Left lung (tissue), 10 donors: ENCODE data around the gene FBXL20. TPM values are rescaled to one million over a fixed set of nuclear protein-coding genes. Genes with fewer than 3 reads are reported as not detected.

Experiments used
- ATAC-seq: fragments of 200-7000 bp; cut with Tn5 transposase; one replicate; pipeline ENCODE4 v1.9.1; 2020; ENCODE audit warnings: moderate library complexity
- DNase-seq, 4 donors: peaks; one replicate each; pipeline ENCODE4 v3.0.0-alpha.2; 2013 to 2020
- H3K27ac ChIP-seq, 2 donors: fragments of 200-600 bp; sonication (generic) in 1 of 2; one replicate each; pipeline versions ENCODE4 v1.5.0 to v1.8.0; 2020 to 2021
- H3K27me3 ChIP-seq, 2 donors: fragments of 200-600 bp; sonication (generic) in 1 of 2; one replicate each; pipeline versions ENCODE4 v1.5.0 to v1.8.0; 2020 to 2021
- H3K36me3 ChIP-seq, 2 donors: fragments of 200-600 bp; sonication (generic) in 1 of 2; one replicate each; pipeline versions ENCODE4 v1.5.0 to v1.8.0; 2020 to 2021
- H3K4me1 ChIP-seq, 2 donors: fragments of 200-600 bp; one replicate each; pipeline ENCODE4 v1.8.0; 2021
- H3K4me3 ChIP-seq, 2 donors: fragments of 200-600 bp; sonication (generic) in 1 of 2; one replicate each; pipeline versions ENCODE4 v1.5.0 to v1.8.0; 2020 to 2021; ENCODE audit warnings: mild to moderate bottlenecking in 1 of 2
- H3K9me3 ChIP-seq, 2 donors: fragments of 200-600 bp; sonication (generic) in 1 of 2; one replicate each; pipeline versions ENCODE4 v1.5.0 to v1.8.0; 2020 to 2021
- intact Hi-C, 2 donors: fragments of 100-400 bp; cut with DNase I; formaldehyde crosslinking; loops; one replicate each; pipeline versions ENCODE4 v1.11.2 to v1.14.2; 2022
- polyA plus RNA-seq, 6 donors: library from polyadenylated mRNA; unstranded; fragments of 120-200 nt; gene quantifications; one replicate each; pipeline ENCODE4 v1.2.1, GENCODE V29; 2013; ENCODE audit not compliant: insufficient read length in 6 of 6
- total RNA-seq, 2 donors: library from RNA; stranded (reverse); fragmentation: NEBNext Ultra II Directional; extraction: Animal tissue kit (Norgen Biotek cat#: 25700); gene quantifications; one replicate each; pipeline ENCODE4 v1.2.1, GENCODE V29; 2021
- TF ChIP-seq, protein P1 (sequence below), 2 donors: fragments of 200-600 bp; sonication (generic) in 1 of 2; IDR thresholded peaks; one replicate each; pipeline versions ENCODE4 v1.5.0 to v1.8.0; 2021; ENCODE audit warnings: antibody characterized with exemption in 2 of 2
- donor health status: DM: no; HTN: yes; CAD: no.
- donor health status: DM: no; HTN: no; CAD: no.

The FBXL20 gene
- total and polyA plus RNA-seq, 8 donors = 14.1 to 27.3 (median 18.7) TPM

DNA sequence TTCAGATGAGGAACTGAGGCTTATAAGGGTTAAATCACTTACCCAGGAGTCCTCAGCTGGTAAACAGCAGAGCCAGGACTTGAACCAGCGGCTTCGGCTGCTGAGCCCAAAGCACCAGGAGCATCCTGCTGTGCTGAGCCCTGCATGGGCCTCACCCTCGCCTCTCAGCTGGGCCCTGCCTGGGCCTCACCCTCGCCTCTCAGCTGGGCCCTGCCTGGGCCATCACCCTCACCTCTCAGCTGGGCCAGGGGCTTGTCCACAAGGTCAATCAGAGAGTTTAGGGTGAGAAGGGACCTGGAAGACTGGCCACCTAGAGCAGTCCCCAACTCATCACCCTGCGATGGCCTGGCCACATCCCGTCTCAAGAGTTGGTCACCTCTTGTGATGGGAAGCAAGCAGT is 179.9 kb downstream of the FBXL20 start:
- TF ChIP-seq, protein P1, sequence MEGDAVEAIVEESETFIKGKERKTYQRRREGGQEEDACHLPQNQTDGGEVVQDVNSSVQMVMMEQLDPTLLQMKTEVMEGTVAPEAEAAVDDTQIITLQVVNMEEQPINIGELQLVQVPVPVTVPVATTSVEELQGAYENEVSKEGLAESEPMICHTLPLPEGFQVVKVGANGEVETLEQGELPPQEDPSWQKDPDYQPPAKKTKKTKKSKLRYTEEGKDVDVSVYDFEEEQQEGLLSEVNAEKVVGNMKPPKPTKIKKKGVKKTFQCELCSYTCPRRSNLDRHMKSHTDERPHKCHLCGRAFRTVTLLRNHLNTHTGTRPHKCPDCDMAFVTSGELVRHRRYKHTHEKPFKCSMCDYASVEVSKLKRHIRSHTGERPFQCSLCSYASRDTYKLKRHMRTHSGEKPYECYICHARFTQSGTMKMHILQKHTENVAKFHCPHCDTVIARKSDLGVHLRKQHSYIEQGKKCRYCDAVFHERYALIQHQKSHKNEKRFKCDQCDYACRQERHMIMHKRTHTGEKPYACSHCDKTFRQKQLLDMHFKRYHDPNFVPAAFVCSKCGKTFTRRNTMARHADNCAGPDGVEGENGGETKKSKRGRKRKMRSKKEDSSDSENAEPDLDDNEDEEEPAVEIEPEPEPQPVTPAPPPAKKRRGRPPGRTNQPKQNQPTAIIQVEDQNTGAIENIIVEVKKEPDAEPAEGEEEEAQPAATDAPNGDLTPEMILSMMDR (IDR thresholded peaks at IDR 0.05) = no peak
- Histone ChIP-seq H3K27me3 (peaks cover 28 to 83% of the 10 kb centered on the region in 2 donors), H3K4me3 (no peak overlapping the region), H3K27ac (no peak overlapping the region), H3K4me1 (peaks cover 12 to 20% of the 10 kb centered on the region in 2 donors), H3K36me3 (no peaks in the 10 kb centered on the region), H3K9me3 (no peaks in the 10 kb centered on the region)
- DNase-seq = no peak
- no peak for ATAC-seq
- intact Hi-C loops = no loop called here

DNA sequence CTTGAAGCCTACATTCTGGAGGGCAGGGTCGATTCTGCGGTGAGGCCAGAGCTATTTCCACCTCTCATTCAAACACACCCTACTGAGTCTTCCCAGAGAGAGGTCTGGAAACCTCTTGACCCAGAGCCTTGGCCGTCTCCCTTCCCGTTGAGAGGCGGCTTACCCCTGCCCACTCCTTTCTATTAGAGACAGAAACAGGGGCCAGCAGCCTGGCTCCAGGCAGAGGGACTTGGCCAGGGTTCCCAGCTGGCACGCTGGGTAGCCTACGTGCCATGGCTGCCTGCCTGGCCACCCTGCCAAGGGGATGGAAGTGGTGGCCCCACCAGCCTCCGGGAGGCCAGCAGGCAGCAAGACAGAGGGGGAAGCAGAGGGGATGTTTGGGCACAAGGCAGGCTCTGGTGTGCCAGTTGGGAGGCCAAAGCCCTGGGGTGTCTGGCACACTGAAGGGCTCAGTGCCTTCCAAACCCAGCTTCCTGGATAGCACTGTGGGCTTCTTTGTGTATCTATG is 181.7 kb downstream of the FBXL20 start:
- ATAC-seq = peak; percentile 88
- TF ChIP-seq, protein P1 (IDR thresholded peaks at IDR 0.05) = no peak
- peak in 1 of 4 donors; percentile 59 for DNase-seq
- Histone ChIP-seq H3K4me1 (peaks cover under 1 to 2% of the 10 kb centered on the region in 2 donors), H3K4me3 (no peak overlapping the region), H3K27ac (no peak overlapping the region), H3K27me3 (peaks cover 10 to 82% of the 10 kb centered on the region in 2 donors), H3K36me3 (no peaks in the 10 kb centered on the region), H3K9me3 (no peaks in the 10 kb centered on the region)
- intact Hi-C loops = no loop called here

DNA sequence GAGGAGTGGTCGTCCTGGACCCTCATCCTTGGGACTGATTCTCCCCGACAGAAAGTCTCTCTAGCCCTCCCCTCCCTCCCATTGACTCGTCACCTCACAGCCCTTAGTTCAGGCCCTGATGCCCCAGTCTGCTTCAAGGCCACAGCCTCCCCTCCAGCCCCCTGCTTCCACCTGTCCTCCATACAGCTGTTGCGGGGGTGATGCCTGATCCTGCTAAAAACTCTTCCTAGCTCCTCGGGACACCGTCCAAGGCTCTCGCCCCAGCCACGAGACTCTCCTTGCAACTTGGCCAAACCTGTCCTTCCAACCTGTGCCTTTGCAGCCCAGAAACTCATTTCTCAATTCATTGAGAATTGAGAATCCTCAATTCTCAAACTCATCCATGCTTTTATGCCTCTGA is 182.5 kb downstream of the FBXL20 start:
- TF ChIP-seq, protein P1 (IDR thresholded peaks at IDR 0.05) = no peak
- Histone ChIP-seq H3K36me3 (no peaks in the 10 kb centered on the region), H3K27ac (no peak overlapping the region), H3K4me1 (no peaks in the 10 kb centered on the region), H3K27me3 (peaks cover 2 to 80% of the 10 kb centered on the region in 2 donors), H3K9me3 (no peaks in the 10 kb centered on the region), H3K4me3 (no peak overlapping the region)
- intact Hi-C loops = no loop called here
- no peak for ATAC-seq
- no peak for DNase-seq

DNA sequence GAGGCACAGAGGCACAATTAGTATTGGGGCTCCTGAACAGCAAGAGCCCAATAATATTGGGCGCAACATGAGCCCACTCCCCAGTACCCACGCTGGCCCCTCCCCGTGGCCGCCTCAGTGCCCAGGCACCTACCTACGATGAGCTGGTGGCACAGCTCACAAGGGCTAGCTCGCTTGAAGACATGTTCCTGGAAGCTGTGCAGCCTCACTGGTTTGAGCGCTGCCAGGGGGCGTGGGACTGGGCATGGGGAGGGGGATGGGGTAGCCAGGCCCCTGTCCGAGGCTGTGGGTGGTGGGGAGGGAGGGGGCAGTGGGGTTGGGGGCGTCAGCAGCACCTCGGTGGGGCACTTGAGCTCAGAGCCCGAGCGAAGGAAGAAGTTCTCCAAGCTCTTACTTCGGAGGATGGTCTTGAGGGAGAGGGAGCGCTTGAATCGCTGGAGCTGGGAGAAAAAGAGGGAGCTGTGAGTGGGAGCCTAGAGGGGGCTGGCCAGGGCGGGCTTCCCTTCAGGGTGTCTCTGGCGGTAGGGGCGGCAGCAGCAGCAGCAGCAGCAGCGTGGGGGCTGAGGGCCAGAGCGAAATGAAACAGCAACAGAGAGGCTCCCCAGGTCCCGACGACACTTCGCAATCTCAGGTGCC is 183.6 kb downstream of the FBXL20 start:
- DNase-seq = no peak
- H3K4me1 ChIP-seq = no peaks in the 10 kb centered on the region
- no peak for ATAC-seq
- peaks cover 0 to 72% of the 10 kb centered on the region in 2 donors for H3K27me3 ChIP-seq
- intact Hi-C loops = no loop called here
- H3K9me3 ChIP-seq = no peaks in the 10 kb centered on the region
- no peak overlapping the region for H3K27ac ChIP-seq
- H3K36me3 ChIP-seq = no peaks in the 10 kb centered on the region
- TF ChIP-seq, protein P1 (IDR thresholded peaks at IDR 0.05) = no peak
- no peak overlapping the region for H3K4me3 ChIP-seq

DNA sequence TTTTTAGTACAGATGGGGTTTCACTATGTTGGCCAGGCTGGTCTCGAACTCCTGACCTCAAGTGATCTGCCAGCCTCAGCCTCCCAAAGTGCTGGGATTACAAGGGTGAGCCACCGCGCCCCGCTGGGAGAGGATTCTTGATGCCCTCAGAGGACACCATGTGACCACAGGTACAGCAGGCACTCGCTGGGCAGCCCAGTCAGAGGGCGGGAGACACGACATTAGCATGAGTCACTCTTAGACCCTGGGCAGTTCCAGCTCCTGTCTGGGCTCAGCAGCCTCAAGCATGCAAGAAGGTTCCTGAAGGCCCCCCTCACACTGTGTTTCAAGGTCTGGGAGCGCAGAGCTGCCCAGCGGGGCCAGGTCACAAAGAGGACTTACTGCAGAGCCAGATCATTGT is 187.6 kb downstream of the FBXL20 start:
- TF ChIP-seq, protein P1 (IDR thresholded peaks at IDR 0.05) = no peak
- peak; percentile 66 for ATAC-seq

More for the DNA sequence above, 187.6 kb downstream of the FBXL20 start:
- Histone ChIP-seq H3K4me1 (peaks cover 7 to 20% of the 10 kb centered on the region in 2 donors), H3K27ac (no peak overlapping the region), H3K36me3 (no peaks in the 10 kb centered on the region), H3K27me3 (peaks cover 0 to 77% of the 10 kb centered on the region in 2 donors), H3K4me3 (no peak overlapping the region), H3K9me3 (no peaks in the 10 kb centered on the region)
- DNase-seq = peak in 1 of 4 donors; percentile 81
- intact Hi-C loops = no loop called here
